Cardiac muscle cell (in vitro differentiated cells and primary cell): ENCODE data around the gene CAMKK1. TPM values are rescaled to one million over a fixed set of nuclear protein-coding genes. Genes with fewer than 3 reads are reported as not detected.
A peak's percentile ranks its signal among the peaks of the same experiment; 100 is the strongest.

Experiments used
- DNase-seq, 2 donors: peaks; one replicate each; pipeline versions ENCODE4 v3.0.0 to v3.0.0-alpha.2; 2010 to 2017; ENCODE audit warnings: low read depth in 1 of 2, low spot score in 1 of 2
- H3K27ac ChIP-seq: fragments of 200-600 bp; sonication (generic); 2 replicates; pipeline ENCODE4 v1.5.1; 2016
- H3K27me3 ChIP-seq: fragments of 200-600 bp; sonication (generic); 2 replicates; pipeline ENCODE4 v1.6.0; 2016; ENCODE audit warnings: control low read depth
- H3K36me3 ChIP-seq: fragments of 200-600 bp; sonication (generic); 2 replicates; pipeline ENCODE4 v1.5.1; 2016; ENCODE audit warnings: control low read depth
- H3K4me1 ChIP-seq: fragments of 200-600 bp; sonication (generic); 2 replicates; pipeline ENCODE4 v1.8.1; 2017; ENCODE audit warnings: low read depth, mild to moderate bottlenecking, mixed run types
- H3K4me3 ChIP-seq: fragments of 200-600 bp; sonication (generic); 2 replicates; pipeline ENCODE4 v1.5.1; 2016; ENCODE audit warnings: mild to moderate bottlenecking
- H3K9me3 ChIP-seq: fragments of 200-600 bp; sonication (generic); 2 replicates; pipeline ENCODE4 v1.5.1; 2017; ENCODE audit warnings: low read depth, mild to moderate bottlenecking, control low read depth
- CTCF ChIP-seq: IDR thresholded peaks from 2 replicates; pipeline ENCODE4 v1.5.1; 2012; ENCODE audit warnings: low read depth, mild to moderate bottlenecking, low read length
- polyA plus RNA-seq: library from polyadenylated mRNA; unstranded; fragments of >200 nt; fragmentation: Nextera tagmentation; extraction: Ambion mirVana; gene quantifications from 2 replicates; pipeline ENCODE4 v1.2.1, GENCODE V29; 2016
- total RNA-seq: library from RNA; depleted of rRNA; stranded (reverse); fragments of >200 nt; gene quantifications from 2 replicates; pipeline ENCODE4 v1.2.3, GENCODE V29; 2016

CAMKK1 gene
- total and polyA plus RNA-seq, 2 experiments from 2014 or later = 7.7 to 12.4 TPM

DNA sequence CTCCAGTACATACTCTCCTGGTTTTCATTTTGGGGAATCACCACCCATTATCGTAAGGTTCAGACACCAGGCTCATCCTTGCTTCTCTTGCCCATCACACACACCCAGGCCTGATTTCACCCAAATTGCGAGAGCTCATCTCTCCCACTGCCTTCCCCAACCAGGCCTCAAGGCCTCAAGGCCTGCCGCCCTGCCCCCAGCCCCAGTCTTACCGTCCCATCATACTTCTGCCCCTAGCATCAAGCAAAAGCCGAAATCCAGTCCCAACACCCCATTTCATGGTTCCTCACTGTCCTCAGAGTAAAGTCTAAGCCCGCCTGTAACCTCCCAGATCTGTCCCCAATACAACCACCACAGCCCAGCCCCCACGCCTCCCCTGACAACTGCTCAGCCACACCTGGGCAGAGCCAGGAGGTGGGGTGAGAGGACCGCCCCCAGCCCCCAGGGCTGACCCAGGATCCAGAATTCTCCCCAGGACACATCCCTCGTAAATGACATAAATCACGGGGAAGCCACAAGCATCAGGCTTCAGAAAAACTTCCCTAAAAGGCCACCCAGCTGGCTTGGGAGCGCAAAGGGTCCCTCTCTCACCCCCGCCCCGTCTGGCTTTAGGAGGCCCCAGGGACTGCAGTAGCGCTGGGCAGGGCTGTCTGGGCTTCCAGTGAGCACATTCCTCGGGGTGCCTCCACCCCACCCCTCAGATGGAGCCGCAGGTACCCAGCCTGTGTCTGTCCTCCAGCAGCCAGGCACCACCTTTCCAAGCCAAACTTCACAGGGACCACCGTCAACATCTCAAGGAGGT is 33.0 kb upstream of the CAMKK1 start:
- no peaks in the 10 kb centered on the region for H3K36me3 ChIP-seq
- DNase-seq = no peak
- H3K27ac ChIP-seq = peak overlapping the region; percentile 90
- H3K4me3 ChIP-seq = no peak overlapping the region
- peaks cover 37% of the 10 kb centered on the region for H3K4me1 ChIP-seq
- no peaks in the 10 kb centered on the region for H3K27me3 ChIP-seq
- H3K9me3 ChIP-seq = no peaks in the 10 kb centered on the region
- TF ChIP-seq CTCF = no peak

GRCh38 chr17:3924512-3925350 is 31.9 kb upstream of the CAMKK1 start:
- Histone ChIP-seq H3K27ac (no peak overlapping the region), H3K9me3 (no peaks in the 10 kb centered on the region), H3K4me1 (peaks cover 37% of the 10 kb centered on the region), H3K4me3 (no peak overlapping the region), H3K36me3 (no peaks in the 10 kb centered on the region), H3K27me3 (no peaks in the 10 kb centered on the region)
- no peak for TF ChIP-seq CTCF
- no peak for DNase-seq

GRCh38 chr17:3923466-3924190 is 30.8 kb upstream of the CAMKK1 start:
- H3K36me3 ChIP-seq = no peaks in the 10 kb centered on the region
- peaks cover 46% of the 10 kb centered on the region for H3K4me1 ChIP-seq
- no peaks in the 10 kb centered on the region for H3K27me3 ChIP-seq
- no peaks in the 10 kb centered on the region for H3K9me3 ChIP-seq
- H3K4me3 ChIP-seq = no peak overlapping the region
- no peak for TF ChIP-seq CTCF
- H3K27ac ChIP-seq = no peak overlapping the region
- no peak for DNase-seq

- Histone ChIP-seq H3K4me3 (no peak overlapping the region), H3K9me3 (no peaks in the 10 kb centered on the region), H3K4me1 (peaks cover 43% of the 10 kb centered on the region), H3K27ac (no peak overlapping the region), H3K27me3 (no peaks in the 10 kb centered on the region), H3K36me3 (no peaks in the 10 kb centered on the region)
- no peak for TF ChIP-seq CTCF
- DNase-seq = no peak
These were observed 29.9 kb upstream of the CAMKK1 start for GRCh38 chr17:3922765-3923164.

DNA sequence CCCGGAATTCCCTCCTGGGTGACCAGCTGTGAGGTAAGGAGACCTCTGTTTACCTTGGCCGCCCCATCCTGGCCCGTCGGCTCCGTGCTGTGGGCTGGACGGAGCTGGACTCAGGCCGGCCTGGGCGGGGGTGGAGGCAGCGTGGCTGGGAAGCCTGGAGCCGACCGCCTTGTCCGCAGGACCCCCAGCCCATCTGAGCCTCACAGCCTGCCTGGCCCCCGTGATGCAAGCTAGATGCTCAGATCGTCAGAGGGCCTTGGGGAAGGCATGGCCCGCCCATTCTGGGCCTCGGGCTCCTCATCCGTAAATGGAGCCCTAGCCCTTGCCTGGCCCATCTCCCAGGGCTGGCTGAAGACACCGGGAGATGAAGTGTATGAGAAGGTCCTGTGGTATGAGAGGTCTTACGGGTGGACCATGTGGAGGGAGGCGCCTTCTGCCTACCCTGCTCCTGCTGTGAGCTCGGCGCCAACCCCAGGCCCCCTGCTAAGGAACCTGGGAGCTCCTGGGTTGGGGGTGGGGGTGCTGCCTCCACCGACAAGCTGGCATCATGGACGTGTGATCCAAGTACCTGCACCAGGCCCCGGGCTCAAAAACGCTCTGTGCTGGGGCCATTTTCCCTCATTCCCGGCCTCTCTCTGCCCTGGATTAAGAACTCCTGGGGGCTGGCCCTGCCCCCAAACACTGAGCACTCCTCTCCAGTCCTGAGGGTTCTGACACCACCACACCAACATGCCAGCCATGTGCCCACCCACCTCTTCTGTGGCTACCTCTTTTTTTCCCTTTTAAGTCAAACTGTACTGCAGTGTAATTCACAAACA is 28.9 kb upstream of the CAMKK1 start:
- no peak for DNase-seq
- Histone ChIP-seq H3K4me1 (peaks cover 43% of the 10 kb centered on the region), H3K9me3 (no peaks in the 10 kb centered on the region), H3K4me3 (no peak overlapping the region), H3K27ac (no peak overlapping the region), H3K36me3 (no peaks in the 10 kb centered on the region), H3K27me3 (no peaks in the 10 kb centered on the region)
- no peak for TF ChIP-seq CTCF
